HPDE6-E6E7 (cell line): ENCODE measurements around the gene SCYGR4.
"Not testable (repeated sequence)": the region's sequence is repeated elsewhere in the genome, so short reads cannot be mapped to it uniquely, and the experiment has no call there.

Experiments
- DNase-seq: peaks from one replicate; pipeline ENCODE4 v3.0.0; 2011; ENCODE audit warnings: missing footprints; ENCODE audit errors: extremely low spot score

Gene SCYGR4

GRCh38 chr2:227666631-227667170, 49.4 kb downstream of the SCYGR4 start, which contains the start of gene SCYGR5:
SCYGR5 (plus strand) TSS chr2:227666804; CDS start chr2:227666804, 0 bp downstream.
- not testable (repeated sequence) for DNase-seq
